Right kidney (tissue), 9 donors: ENCODE results near the gene ACOT7.
"Not testable (repeated sequence)": the region's sequence is repeated elsewhere in the genome, so short reads cannot be mapped to it uniquely, and the experiment has no call there.

Experiments used
- DNase-seq: peaks from one replicate; pipeline ENCODE4 v3.0.0-alpha.2; 2016
- long read RNA-seq, 8 donors: transcript quantifications; one replicate each; lab custom pipeline, GENCODE V29; 2026

Gene ACOT7
- long read RNA-seq, donor 1, transcript ACOT7-210 (9 exons, 1,403 nt), result major isoform, 14 of 18 reads
- long read RNA-seq, donor 1, partial matches to known transcripts, result 0 of 18 reads
- long read RNA-seq, donor 1, other reads (novel, unspliced or antisense), result 0 of 18 reads
- long read RNA-seq, donor 2, transcript ACOT7-203 (9 exons, 1,432 nt), result major isoform, 8 of 12 reads
- long read RNA-seq, donor 2, partial matches to known transcripts, result 0 of 12 reads
- long read RNA-seq, donor 2, other reads (novel, unspliced or antisense), result 0 of 12 reads
- long read RNA-seq, donor 3, partial matches to known transcripts, result 0 of 9 reads
- long read RNA-seq, donor 3, other reads (novel, unspliced or antisense), result 0 of 9 reads
- long read RNA-seq, donor 4, transcript ACOT7-210 (9 exons, 1,403 nt), result major isoform, 6 of 9 reads
- long read RNA-seq, donor 4, partial matches to known transcripts, result 0 of 9 reads
- long read RNA-seq, donor 4, other reads (novel, unspliced or antisense), result 0 of 9 reads
- long read RNA-seq, donor 5, transcript ACOT7-203 (9 exons, 1,432 nt), result major isoform, 9 of 17 reads
- long read RNA-seq, donor 5, transcript ACOT7-210 (9 exons, 1,403 nt), result minor isoform, 6 of 17 reads
- long read RNA-seq, donor 5, partial matches to known transcripts, result 0 of 17 reads
- long read RNA-seq, donor 5, other reads (novel, unspliced or antisense), result 0 of 17 reads
- long read RNA-seq, donor 6, partial matches to known transcripts, result 0 of 5 reads
- long read RNA-seq, donor 6, other reads (novel, unspliced or antisense), result 0 of 5 reads
- long read RNA-seq, donor 7, transcript ACOT7-210 (9 exons, 1,403 nt), result minor isoform, 7 of 17 reads
- long read RNA-seq, donor 7, transcript ACOT7-203 (9 exons, 1,432 nt), result major isoform, 9 of 17 reads
- long read RNA-seq, donor 7, partial matches to known transcripts, result 0 of 17 reads
- long read RNA-seq, donor 7, other reads (novel, unspliced or antisense), result 0 of 17 reads
- long read RNA-seq, donor 8, transcript ACOT7-203 (9 exons, 1,432 nt), result major isoform, 10 of 12 reads
- long read RNA-seq, donor 8, partial matches to known transcripts, result 0 of 12 reads
- long read RNA-seq, donor 8, other reads (novel, unspliced or antisense), result 0 of 12 reads

GRCh38 chr1:6393400-6394187, at the start of gene ACOT7:
Gene ACOT7, minus strand, starts transcription at chr1:6393767. Its CDS starts 368 bp downstream, at chr1:6393399.
- DNase-seq, result peak; percentile 100

- no peak for DNase-seq
Measured at GRCh38 chr1:6441586-6441985, 48.0 kb upstream of the ACOT7 start.

DNA sequence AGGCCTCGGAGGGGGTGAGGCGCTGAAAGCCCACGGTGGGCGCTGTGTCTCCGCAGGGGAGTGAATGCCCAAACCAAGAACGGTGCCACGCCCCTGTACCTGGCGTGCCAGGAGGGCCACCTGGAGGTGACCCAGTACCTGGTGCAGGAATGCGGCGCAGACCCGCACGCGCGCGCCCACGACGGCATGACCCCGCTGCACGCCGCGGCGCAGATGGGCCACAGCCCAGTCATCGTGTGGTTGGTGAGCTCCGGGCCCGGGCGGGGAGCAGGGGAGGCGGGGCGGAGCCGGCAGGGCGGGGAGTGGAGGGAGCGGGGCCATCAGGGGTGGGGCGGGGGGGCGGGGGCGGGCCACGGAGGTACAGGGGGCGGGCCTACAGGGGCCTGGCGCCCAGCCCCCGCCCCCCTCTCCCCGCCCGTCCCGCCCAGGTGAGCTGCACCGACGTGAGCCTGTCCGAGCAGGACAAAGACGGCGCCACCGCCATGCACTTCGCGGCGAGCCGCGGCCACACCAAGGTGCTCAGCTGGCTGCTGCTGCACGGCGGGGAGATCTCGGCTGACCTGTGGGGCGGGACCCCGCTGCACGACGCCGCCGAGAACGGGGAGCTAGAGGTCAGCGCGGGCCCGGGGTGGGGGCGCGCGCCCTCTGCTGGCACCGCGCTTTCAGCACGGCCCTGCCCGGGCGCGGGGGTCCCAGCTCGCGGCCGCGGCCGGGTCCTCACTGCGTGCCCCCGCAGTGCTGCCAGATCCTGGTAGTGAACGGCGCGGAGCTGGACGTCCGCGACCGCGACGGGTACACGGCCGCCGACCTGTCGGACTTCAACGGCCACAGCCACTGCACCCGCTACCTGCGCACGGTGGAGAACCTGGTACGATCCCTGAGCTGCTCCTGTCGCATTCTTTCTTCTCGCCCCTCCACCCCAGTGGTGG, 46.9 kb upstream of the ACOT7 start:
- DNase-seq, result peak; percentile 69

DNA sequence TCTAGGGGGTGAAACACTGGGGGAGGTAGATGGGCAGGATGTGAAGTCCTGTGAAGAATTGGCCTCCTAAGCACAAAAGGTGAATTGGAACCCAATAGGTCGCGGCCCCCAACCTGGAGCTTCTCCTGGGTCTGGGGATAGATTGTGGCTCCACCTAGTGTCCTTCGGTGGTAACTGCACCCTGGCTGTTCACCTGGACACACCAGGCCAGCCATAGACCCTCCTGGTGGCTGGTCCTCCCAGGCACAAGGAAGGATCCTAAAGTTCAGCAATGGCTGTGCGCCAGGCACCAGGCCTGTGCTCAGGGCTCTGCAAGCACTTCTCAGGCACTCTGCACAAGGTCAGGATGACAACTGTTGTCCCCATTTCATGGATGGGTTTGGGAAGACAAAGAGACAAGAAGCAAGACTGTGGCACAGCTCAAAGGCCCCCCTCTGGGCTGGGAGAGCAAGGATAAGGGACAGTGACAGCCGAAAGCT, 44.5 kb upstream of the ACOT7 start:
- DNase-seq, result peak; percentile 70

- peak; percentile 33 for DNase-seq
Measured at GRCh38 chr1:6437012-6437700, 43.6 kb upstream of the ACOT7 start.

- DNase-seq, result not testable (repeated sequence)
Measured at GRCh38 chr1:6436277-6436676, 42.7 kb upstream of the ACOT7 start.

DNA sequence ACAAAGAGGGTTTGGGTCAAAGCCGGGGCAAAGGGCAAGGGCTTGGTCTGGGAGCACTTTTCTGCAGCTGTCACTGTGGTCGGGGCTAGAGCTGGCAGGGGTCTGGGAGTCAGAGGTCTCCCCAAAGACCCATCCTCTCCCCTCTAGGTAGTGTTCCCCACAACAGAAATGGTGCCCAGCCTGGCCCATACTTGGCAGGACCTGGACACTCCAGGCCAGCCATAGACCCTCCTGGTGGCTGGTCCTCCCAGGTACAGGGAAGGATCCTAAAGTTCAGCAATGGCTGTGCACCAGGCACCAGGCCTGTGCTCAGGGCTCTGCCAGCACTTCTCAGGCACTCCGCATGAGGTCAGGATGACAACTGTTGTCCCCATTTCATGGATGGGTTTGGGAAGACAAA, 42.0 kb upstream of the ACOT7 start:
- peak; percentile 5 for DNase-seq

DNA sequence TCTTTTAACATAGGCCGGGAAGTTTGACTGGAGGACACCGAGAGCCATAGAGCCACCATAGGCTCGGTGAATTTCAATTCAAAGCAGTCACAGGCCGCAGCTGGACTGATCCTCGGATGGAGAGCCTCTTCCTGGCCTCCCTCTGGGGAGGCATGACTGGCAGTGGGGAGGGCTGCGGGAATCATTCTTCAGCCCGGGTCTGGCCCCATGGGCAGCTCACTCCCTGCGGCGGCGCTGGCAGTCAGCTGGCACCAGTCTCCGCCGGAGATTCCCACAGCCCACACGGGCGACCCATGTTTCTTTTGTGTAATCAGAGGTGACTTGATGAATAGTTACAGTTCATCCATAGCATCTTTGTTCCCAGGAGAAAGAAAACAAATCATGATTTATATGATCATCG, 41.6 kb upstream of the ACOT7 start:
- DNase-seq, result peak; percentile 6

DNA sequence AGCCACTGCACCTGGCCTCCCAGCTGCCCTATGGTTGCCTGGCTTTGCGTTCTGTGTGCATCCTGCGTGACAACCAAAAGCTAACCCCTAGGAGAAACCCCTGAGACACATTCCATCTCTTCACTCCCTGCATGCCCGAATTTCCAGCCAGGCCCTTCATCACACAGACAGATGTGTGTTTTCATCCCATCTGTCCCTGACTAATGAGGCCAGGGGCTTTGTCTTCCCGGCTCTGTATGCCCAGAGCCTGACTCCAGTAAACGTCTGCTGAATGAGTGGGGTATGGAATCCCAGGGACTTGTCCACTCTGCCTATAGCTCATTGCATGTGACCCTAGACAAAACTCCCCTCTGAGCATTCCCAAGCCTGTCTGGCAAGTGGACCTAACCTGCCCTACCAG, 40.6 kb upstream of the ACOT7 start:
- peak; percentile 9 for DNase-seq

GRCh38 chr1:6431645-6432579, 38.3 kb upstream of the ACOT7 start:
- not testable (repeated sequence) for DNase-seq

DNA sequence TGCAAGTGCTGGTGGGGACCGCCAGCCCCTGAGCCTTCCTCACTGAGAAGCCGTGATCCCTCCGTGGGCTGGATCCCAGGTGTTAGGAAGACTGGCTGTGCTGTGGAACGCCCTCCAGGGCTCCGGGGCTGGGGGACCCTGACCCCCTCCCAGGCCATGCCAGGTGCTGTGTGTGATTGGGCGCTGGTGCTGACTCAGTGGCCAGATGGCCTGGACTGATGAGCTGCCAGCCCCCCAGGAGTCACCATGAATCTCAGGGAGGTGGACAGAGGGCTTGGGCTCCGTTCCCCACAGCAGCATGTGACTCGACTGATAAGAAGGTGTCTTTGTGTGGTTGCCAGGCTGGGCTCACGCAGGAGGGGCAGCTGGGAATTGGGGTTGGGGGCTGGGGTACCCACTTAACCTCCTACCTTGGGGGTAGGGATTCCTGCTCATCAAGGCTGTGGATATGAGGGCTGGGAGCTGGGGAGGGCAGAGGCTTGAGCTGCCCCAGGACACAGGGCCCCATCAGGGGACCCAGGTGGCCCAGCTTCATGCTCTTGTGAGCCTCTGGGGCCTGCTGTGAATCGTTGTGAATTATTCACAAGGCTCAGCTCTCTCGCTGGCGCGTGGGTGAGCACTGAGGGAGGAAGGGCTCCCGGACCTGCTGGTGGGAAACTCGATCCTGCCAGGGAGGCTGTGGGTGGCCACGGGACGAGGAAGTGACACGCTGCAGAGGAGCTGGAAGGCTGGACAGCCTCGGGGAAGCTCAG, 36.3 kb upstream of the ACOT7 start:
- peak; percentile 23 for DNase-seq

- not testable (repeated sequence) for DNase-seq
Measured at GRCh38 chr1:6428453-6428852, 34.9 kb upstream of the ACOT7 start.

GRCh38 chr1:6427441-6428390, 34.1 kb upstream of the ACOT7 start:
- DNase-seq, result peak; percentile 27

- no peak for DNase-seq
Measured at GRCh38 chr1:6426972-6427350, 33.4 kb upstream of the ACOT7 start.

DNA sequence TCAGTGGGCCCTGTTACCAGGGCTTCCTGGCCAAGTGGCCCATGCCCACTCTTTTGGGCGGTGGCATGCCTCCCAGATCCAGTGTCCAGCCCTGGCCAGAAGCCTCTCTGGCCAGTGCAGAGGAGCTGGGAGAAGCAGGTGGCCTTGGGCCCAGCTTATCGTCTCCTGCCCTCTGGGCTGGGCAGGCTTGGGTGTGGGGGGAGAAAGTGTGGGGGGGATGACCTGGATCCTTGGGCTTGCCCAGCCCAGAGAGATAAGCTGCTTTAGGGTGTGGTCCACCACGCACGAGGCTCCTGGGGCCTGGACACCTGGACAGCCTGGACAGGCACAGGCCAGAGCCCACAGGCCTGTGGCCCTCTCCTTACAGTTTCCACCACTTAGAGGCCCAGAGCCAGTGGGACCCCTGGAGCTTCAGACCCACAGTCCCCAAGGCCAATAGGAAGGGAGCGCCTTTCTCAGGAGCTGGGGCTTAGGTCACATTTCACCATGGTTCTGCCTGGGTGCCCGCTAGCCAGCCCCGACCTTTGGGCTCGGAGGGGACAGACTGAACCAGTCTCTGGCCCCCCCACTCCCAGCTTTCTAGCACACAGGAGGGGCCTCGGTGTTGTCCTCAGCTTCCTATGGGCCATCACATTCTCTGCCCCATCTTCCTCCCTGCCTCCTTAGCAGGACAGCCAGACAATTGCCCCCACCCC, 32.9 kb upstream of the ACOT7 start:
- DNase-seq, result peak; percentile 11

- DNase-seq, result peak; percentile 7
Measured at GRCh38 chr1:6425658-6426057, 32.1 kb upstream of the ACOT7 start.
